ENCODE measurements around the gene WDR86.

The WDR86 gene

GRCh38 chr7:151451626-151452571, 42.1 kb upstream of the WDR86 start:
- Histone ChIP-seq H3K4me1 (no peaks in the 10 kb centered on the region), H3K79me2 (no peaks in the 10 kb centered on the region), H3K27ac (no peak overlapping the region), H2AFZ (no peak overlapping the region), H3K27me3 (ENCODE audit: control insufficient read depth, insufficient read depth, low read length) (no peaks in the 10 kb centered on the region), H3K9me3 (ENCODE audit: control insufficient read depth, low read length) (no peaks in the 10 kb centered on the region), H3K36me3 (ENCODE audit: control insufficient read depth, insufficient read depth, low read length) (no peaks in the 10 kb centered on the region), H3K4me3 (ENCODE audit: low read depth, low read length) (no peak overlapping the region), H3K9ac (no peak overlapping the region), H3K4me2 (ENCODE audit: low read length) (no peak overlapping the region)
- TF ChIP-seq, protein P1, sequence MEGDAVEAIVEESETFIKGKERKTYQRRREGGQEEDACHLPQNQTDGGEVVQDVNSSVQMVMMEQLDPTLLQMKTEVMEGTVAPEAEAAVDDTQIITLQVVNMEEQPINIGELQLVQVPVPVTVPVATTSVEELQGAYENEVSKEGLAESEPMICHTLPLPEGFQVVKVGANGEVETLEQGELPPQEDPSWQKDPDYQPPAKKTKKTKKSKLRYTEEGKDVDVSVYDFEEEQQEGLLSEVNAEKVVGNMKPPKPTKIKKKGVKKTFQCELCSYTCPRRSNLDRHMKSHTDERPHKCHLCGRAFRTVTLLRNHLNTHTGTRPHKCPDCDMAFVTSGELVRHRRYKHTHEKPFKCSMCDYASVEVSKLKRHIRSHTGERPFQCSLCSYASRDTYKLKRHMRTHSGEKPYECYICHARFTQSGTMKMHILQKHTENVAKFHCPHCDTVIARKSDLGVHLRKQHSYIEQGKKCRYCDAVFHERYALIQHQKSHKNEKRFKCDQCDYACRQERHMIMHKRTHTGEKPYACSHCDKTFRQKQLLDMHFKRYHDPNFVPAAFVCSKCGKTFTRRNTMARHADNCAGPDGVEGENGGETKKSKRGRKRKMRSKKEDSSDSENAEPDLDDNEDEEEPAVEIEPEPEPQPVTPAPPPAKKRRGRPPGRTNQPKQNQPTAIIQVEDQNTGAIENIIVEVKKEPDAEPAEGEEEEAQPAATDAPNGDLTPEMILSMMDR (IDR thresholded peaks at IDR 0.05): no peak

DNA sequence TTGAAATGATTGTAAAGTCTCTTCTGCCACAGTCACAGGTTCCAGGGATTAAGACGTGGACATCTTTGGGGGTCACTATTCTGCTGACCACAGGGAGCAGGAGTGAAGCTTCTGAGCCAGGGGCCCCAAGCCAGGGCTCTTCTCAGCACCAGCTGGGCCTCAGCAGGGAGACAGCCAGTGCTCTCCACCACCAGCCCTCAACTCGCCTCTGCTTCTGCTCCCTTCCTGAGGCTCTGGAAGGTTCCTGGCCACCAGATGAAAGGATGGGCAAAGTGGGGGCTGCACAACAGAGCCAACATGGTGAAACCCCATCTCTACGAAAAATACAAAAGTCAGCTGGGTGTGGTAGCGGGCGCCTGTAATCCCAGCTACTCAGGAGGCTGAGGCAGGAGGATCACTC, 41.3 kb upstream of the WDR86 start:
- TF ChIP-seq, protein P1 (IDR thresholded peaks at IDR 0.05): no peak
- H2AFZ ChIP-seq: no peak overlapping the region

GRCh38 chr7:151449990-151450389, 40.2 kb upstream of the WDR86 start:
- H3K27ac ChIP-seq: no peak overlapping the region
- TF ChIP-seq, protein P1 (IDR thresholded peaks at IDR 0.05): no peak
- H3K4me1 ChIP-seq: no peaks in the 10 kb centered on the region
- no peaks in the 10 kb centered on the region for H3K27me3 ChIP-seq (ENCODE audit: control insufficient read depth, insufficient read depth, low read length)
- H3K4me3 ChIP-seq (ENCODE audit: low read depth, low read length): no peak overlapping the region
- H3K9ac ChIP-seq: no peak overlapping the region
- H3K36me3 ChIP-seq (ENCODE audit: control insufficient read depth, insufficient read depth, low read length): no peaks in the 10 kb centered on the region
- H3K79me2 ChIP-seq: no peaks in the 10 kb centered on the region
- H3K4me2 ChIP-seq (ENCODE audit: low read length): no peak overlapping the region
- no peaks in the 10 kb centered on the region for H3K9me3 ChIP-seq (ENCODE audit: control insufficient read depth, low read length)
- H2AFZ ChIP-seq: no peak overlapping the region

More for the DNA sequence above, 41.3 kb upstream of the WDR86 start:
- no peaks in the 10 kb centered on the region for H3K79me2 ChIP-seq
- H3K4me2 ChIP-seq (ENCODE audit: low read length): no peak overlapping the region
- no peak overlapping the region for H3K9ac ChIP-seq
- H3K36me3 ChIP-seq (ENCODE audit: control insufficient read depth, insufficient read depth, low read length): no peaks in the 10 kb centered on the region
- no peak overlapping the region for H3K4me3 ChIP-seq (ENCODE audit: low read depth, low read length)
- no peaks in the 10 kb centered on the region for H3K4me1 ChIP-seq
- no peaks in the 10 kb centered on the region for H3K27me3 ChIP-seq (ENCODE audit: control insufficient read depth, insufficient read depth, low read length)
- H3K9me3 ChIP-seq (ENCODE audit: control insufficient read depth, low read length): no peaks in the 10 kb centered on the region
- no peak overlapping the region for H3K27ac ChIP-seq

DNA sequence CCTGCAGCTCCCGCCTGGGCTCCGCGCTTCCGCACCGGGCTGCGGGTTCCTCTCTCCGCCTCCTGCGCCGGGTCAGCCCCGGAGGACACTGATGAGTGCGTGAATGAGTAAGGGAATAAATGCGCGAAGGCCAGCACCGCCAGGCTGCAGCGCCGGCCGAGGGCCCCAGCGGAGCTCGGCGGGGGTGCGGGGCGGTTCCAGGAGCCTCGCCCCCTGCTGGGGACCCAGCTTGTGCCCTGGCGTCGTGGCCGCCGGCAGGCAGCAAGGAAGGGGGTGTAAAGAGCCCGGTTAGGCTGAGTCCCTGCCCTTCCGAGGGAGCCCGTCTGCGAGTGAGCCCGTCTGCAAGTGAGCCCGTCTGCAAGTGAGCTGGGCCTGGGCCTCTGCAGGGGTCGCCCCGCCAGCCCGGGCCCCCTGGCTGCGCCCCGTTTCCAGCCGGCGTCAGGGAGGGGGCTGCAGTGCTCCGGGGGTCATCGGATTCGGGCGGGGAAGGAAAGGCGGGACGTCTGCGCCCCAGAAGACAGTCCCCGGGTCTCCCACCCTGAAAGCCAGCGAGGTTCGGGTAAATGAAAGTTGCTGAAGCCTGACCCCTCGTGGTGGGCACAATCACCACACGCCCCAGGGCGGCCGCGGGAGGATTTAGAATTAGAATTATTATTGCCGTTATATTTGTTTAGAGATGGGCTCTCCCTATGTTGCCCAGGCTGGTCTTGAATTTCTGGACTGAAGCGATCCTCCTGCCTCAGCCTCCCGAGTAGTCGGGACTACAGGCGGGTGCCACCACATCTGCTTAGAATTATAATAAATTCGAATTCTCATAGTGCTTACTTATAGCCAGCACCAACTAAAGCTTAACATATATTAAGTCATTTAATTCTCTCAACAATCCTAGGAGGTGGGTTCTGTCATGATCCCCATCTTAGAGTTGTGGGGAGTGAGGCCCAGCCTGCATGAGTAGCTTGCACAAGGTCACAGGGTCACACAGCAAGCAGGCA, 38.7 kb upstream of the WDR86 start:
- Histone ChIP-seq H3K9ac (no peak overlapping the region), H2AFZ (peak overlapping the region; percentile 99), H3K4me3 (ENCODE audit: low read depth, low read length) (peak overlapping the region; percentile 57), H3K27me3 (ENCODE audit: control insufficient read depth, insufficient read depth, low read length) (no peaks in the 10 kb centered on the region), H3K4me1 (no peaks in the 10 kb centered on the region), H3K36me3 (ENCODE audit: control insufficient read depth, insufficient read depth, low read length) (no peaks in the 10 kb centered on the region), H3K27ac (no peak overlapping the region), H3K9me3 (ENCODE audit: control insufficient read depth, low read length) (no peaks in the 10 kb centered on the region), H3K4me2 (ENCODE audit: low read length) (peak overlapping the region; percentile 93), H3K79me2 (no peaks in the 10 kb centered on the region)
- TF ChIP-seq, protein P1 (IDR thresholded peaks at IDR 0.05): peak; percentile 82

Data from parathyroid adenoma (tissue), 2 donors.